Common myeloid progenitor, CD34-positive (primary cell): ENCODE results near the gene MYOF.

Experiments
- CTCF ChIA-PET: fragments of 350-600 bp; sonication (Branson Sonifier 250); formaldehyde crosslinking; loops from one replicate; lab custom pipeline; 2021; ENCODE audit warnings: antibody characterized with exemption; lab: Charles Lee
- POLR2A ChIA-PET: fragments of 350-600 bp; sonication (Branson Sonifier 250); formaldehyde crosslinking; loops from one replicate; lab custom pipeline; 2021; ENCODE audit warnings: antibody characterized with exemption; lab: Charles Lee
- DNase-seq, 3 donors: peaks; one replicate each; pipeline versions ENCODE4 v3.0.0 to v3.0.0-alpha.2; 2013
- H3K27ac ChIP-seq, 2 experiments: 1 replicate in 1 of 2; 2 replicates in 1 of 2; pipeline ENCODE4 v1.7.0; 2013; ENCODE audit warnings: inconsistent platforms in 2 of 2, low read length in 2 of 2, mild to moderate bottlenecking in 2 of 2, low read depth in 1 of 2, moderate library complexity in 1 of 2; ENCODE audit not compliant: severe bottlenecking in 2 of 2, insufficient read depth in 1 of 2, poor library complexity in 1 of 2
- H3K27me3 ChIP-seq, 5 experiments: replicated peaks in 2 of 5; 1 replicate in 3 of 5; 2 replicates in 2 of 5; pipeline versions ENCODE4 v1.6.1 to v1.7.0; 2013; ENCODE audit warnings: low read length in 4 of 5, mild to moderate bottlenecking in 2 of 5, moderate library complexity in 2 of 5, inconsistent platforms in 1 of 5; ENCODE audit not compliant: insufficient read depth in 5 of 5, control insufficient read depth in 4 of 5
- H3K36me3 ChIP-seq, 4 experiments: 1 replicate in 2 of 4; 2 replicates in 2 of 4; pipeline versions ENCODE4 v1.6.1 to v1.7.0; 2013; ENCODE audit warnings: low read length in 3 of 4, control low read depth in 1 of 4, mild to moderate bottlenecking in 1 of 4; ENCODE audit not compliant: control insufficient read depth in 4 of 4, insufficient read depth in 4 of 4
- H3K4me1 ChIP-seq, 4 experiments: 1 replicate in 3 of 4; 2 replicates in 1 of 4; pipeline versions ENCODE4 v1.6.1 to v1.7.1; 2013; ENCODE audit warnings: low read length in 3 of 4, mild to moderate bottlenecking in 3 of 4, control low read depth in 1 of 4, inconsistent platforms in 1 of 4, moderate library complexity in 1 of 4; ENCODE audit not compliant: control insufficient read depth in 4 of 4, insufficient read depth in 4 of 4; ENCODE audit errors: control extremely low read depth in 1 of 4
- H3K4me3 ChIP-seq, 7 experiments: 1 replicate in 4 of 7; 2 replicates in 3 of 7; pipeline versions ENCODE4 v1.5.1 to v1.7.0; 2013; ENCODE audit warnings: mild to moderate bottlenecking in 7 of 7, low read length in 6 of 7, moderate library complexity in 6 of 7, inconsistent platforms in 2 of 7, low read depth in 2 of 7, control low read depth in 1 of 7; ENCODE audit not compliant: insufficient read depth in 4 of 7, control insufficient read depth in 1 of 7; ENCODE audit errors: extremely low read depth in 1 of 7
- H3K9me3 ChIP-seq, 5 experiments: 1 replicate in 4 of 5; 2 replicates in 1 of 5; pipeline versions ENCODE4 v1.6.1 to v1.7.1; 2013; ENCODE audit warnings: low read length in 4 of 5, mild to moderate bottlenecking in 2 of 5, inconsistent platforms in 1 of 5, low read depth in 1 of 5, moderate library complexity in 1 of 5; ENCODE audit not compliant: control insufficient read depth in 4 of 5, insufficient read depth in 2 of 5; ENCODE audit errors: control extremely low read depth in 1 of 5
- WGBS: methylation state at CpG from one replicate; pipeline ENCODE4 v1.1.5; 2013; ENCODE audit not compliant: insufficient coverage; 5-methylcytosine and 5-hydroxymethylcytosine counted together

Gene MYOF

DNA sequence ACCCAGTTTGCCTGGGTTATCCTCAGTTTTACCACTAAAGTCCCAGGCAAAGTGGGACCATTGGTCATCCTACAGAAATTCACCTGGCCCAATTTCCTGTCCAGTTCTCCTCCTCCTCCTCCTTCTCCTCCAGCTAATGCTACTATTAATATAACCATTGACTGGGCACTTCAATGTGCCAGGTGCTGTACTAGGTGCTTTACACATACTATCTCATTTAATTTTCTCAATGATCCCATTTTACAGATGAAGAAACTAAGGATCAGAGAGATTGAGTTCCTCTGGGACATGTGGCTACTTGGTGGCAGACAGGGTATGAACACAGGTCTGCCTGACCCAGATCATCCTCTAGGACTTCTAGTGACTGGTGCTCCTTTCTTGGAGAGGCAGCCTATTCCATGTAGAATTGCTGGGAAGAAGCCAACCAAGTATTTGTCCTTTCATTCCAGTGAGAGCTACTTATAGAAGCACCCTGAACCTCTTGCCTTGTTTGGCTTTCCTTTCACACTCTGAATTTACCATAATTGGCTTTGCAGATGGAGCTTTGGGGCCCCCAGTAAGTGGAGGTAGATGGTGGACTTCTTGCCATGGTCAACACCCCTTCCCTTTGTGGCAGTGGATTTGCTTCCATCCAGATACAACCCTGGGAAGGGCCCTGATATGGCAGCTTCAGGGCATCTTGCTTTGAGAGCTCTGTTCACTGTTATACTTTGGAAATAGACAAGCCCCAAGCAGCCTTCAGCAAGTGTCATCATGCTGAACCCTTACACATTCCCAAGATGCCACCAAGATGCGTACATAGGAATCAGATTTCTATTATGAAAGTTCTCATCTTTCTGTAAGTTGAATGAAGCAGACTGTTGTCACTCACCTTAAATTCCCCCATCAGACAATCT is 78.7 kb downstream of the MYOF start:
- POLR2A ChIA-PET: no interaction called here
- DNase-seq: no peak
- Histone ChIP-seq H3K4me1 (no peaks in the 10 kb centered on the region), H3K27me3 (no peaks in the 10 kb centered on the region), H3K36me3 (no peaks in the 10 kb centered on the region), H3K4me3 (no peak overlapping the region), H3K27ac (no peak overlapping the region), H3K9me3 (no peaks in the 10 kb centered on the region)
- WGBS: no CpG with 5 or more reads among the region's 1 CpG
- CTCF ChIA-PET: interaction anchor here (1.2 kb wide), 1 partner anchor 16 kb away, joined by 4 read pairs; no protein-coding TSS in a partner anchor

DNA sequence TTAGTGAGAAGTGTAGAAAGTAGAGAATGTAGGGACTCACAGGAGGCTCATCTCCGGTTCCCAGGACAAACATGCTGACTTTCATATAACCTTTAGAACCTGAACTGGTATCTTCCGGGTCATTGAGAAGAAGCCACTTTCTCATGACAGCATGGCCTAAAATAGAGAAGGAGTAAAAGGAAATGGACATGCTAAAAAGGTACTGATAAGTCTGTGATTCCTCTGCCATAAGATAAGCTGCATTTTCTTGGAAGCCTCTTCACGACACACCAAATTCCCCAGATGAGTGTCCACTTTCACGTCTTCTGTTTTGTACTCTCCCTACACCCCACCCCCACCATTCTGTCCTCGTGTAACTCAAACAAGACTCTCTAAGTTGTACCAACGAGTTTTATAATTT is 79.9 kb downstream of the MYOF start:
- Histone ChIP-seq H3K27me3 (no peaks in the 10 kb centered on the region), H3K4me1 (no peaks in the 10 kb centered on the region), H3K27ac (no peak overlapping the region), H3K36me3 (no peaks in the 10 kb centered on the region), H3K4me3 (no peak overlapping the region), H3K9me3 (no peaks in the 10 kb centered on the region)
- POLR2A ChIA-PET: no interaction called here
- WGBS: 50% methylated on average over 2 of the region's 6 CpGs
- no peak for DNase-seq
- CTCF ChIA-PET: interaction anchor here (0.9 to 1.2 kb wide), 2 partner anchors 12 to 15 kb away, joined by 4 to 6 read pairs; no protein-coding TSS in a partner anchor

DNA sequence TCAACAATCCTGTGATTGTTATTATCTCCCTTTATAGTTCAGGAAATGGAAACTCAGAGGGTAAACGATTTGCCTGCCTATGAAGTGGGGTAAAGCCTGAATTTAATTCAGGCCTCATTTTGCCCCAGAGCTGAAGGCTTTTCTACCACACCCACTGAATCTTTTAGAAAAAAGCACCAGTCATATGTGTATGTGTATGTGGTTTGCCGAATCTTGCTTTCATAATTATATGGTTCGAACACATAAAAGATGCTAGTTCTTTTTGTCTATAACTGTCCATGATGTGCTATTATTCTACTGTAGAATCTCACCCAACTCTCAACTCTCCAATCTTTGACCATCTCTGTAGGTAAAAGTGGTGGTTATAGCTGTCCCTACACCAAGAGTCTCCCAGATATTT is 83.6 kb downstream of the MYOF start:
- no peak for DNase-seq
- Histone ChIP-seq H3K27me3 (no peaks in the 10 kb centered on the region), H3K4me3 (no peak overlapping the region), H3K4me1 (no peaks in the 10 kb centered on the region), H3K36me3 (no peaks in the 10 kb centered on the region), H3K9me3 (no peaks in the 10 kb centered on the region), H3K27ac (no peak overlapping the region)
- ChIA-PET POLR2A (no interaction called here), CTCF (no interaction called here)
- no CpG with 5 or more reads among the region's 3 CpGs for WGBS

DNA sequence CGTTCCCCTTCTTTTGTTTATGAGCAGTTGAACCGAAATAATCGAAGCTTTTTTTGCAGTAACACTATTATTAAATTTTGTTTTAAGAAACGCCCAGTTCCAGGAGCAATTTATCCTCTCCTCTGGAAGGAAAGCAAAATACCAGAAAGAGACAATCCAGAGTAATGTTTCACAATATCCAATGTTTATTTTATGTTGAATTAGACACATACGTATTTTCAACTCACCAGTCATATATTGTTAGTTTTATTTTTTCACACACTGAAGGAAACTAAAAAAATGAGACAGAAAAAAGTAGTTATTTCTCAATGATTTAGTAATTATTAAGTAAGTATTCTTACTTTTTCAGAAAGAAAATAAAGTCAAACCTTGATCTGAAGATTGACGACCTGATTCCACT is 85.1 kb downstream of the MYOF start:
- Histone ChIP-seq H3K4me1 (no peaks in the 10 kb centered on the region), H3K4me3 (no peak overlapping the region), H3K27me3 (no peaks in the 10 kb centered on the region), H3K27ac (no peak overlapping the region), H3K9me3 (no peaks in the 10 kb centered on the region), H3K36me3 (no peaks in the 10 kb centered on the region)
- ChIA-PET CTCF (no interaction called here), POLR2A (no interaction called here)
- no peak for DNase-seq
- WGBS: 75% methylated on average over 4 of the region's 6 CpGs

DNA sequence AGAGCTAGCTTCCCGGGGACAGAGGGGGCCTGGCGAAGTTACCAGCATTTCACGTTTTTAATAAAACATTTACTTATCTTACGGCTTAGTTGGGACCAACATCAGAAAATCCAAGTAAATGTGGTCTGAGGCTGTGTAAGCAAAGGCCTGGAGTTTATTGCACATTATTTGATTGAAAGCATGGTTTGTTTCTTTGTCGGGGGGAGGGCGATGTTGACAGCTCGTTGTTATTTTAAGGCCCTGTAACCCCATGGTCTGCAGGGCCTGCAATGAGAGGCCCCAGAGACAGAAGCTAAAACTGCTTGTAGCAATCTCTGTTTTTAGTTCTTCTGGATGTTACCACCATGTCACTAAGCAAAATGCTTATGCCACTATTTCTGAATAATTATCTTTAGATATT is 88.9 kb downstream of the MYOF start:
- DNase-seq: no peak
- H3K9me3 ChIP-seq: no peaks in the 10 kb centered on the region
- H3K27me3 ChIP-seq: no peaks in the 10 kb centered on the region
- no peaks in the 10 kb centered on the region for H3K36me3 ChIP-seq
- no peak overlapping the region for H3K4me3 ChIP-seq
- ChIA-PET CTCF (interaction anchor here (0.7 to 1.4 kb wide), 3 partner anchors 9 to 89 kb away, joined by 3 to 4 read pairs (median 3); partner anchors contain the start of gene MYOF), POLR2A (no interaction called here)
- peaks cover 0 to 15% (median 3%) of the 10 kb centered on the region in 4 experiments for H3K4me1 ChIP-seq
- H3K27ac ChIP-seq: no peak overlapping the region
- 90% methylated on average over 2 of the region's 7 CpGs for WGBS

DNA sequence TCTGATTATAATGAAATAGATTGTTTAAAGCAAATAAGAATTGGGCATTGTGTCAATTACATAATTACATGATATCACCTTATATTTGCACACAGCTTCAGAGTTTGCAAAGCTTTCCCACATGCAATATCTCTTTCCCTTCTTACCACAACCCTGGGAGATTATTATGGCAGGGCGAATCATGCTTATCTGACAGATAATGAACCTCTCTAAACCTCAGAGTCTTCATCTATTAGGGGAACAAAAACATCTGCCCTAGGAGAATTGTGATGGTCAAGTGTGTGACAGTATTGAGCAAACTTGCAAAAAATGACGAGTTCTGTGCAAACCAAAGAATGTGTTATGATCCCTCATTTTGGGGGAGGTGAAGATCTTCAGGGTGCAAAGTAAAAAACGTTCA is 90.0 kb downstream of the MYOF start:
- Histone ChIP-seq H3K4me1 (peaks cover 0 to 23% (median 9%) of the 10 kb centered on the region in 4 experiments), H3K27ac (no peak overlapping the region), H3K4me3 (no peak overlapping the region), H3K27me3 (no peaks in the 10 kb centered on the region), H3K36me3 (no peaks in the 10 kb centered on the region), H3K9me3 (no peaks in the 10 kb centered on the region)
- ChIA-PET POLR2A (no interaction called here), CTCF (interaction anchor here (1.8 kb wide), 1 partner anchor 91 kb away, joined by 7 read pairs; the partner anchor contains the start of gene MYOF)
- 100% methylated on average over 1 of the region's 3 CpGs for WGBS
- no peak for DNase-seq
